ENCODE results near the gene ATP5MC3.

Gene ATP5MC3

GRCh38 chr2:175167792-175168563, 13.5 kb downstream of the ATP5MC3 start, which contains the start of gene ATF2:
ATF2 (minus strand) TSS chr2:175168203; CDS start chr2:175136443, 31,760 bp downstream.
- peak within 1 kb of the TSS; percentile 99 for H3K9ac ChIP-seq (ENCODE audit: low read length)
- H3K4me3 ChIP-seq (ENCODE audit: low read length), result peak within 1 kb of the TSS; percentile 100
- H3K9me3 ChIP-seq (ENCODE audit: control insufficient read depth, low read depth, low read length), result no peaks in the 10 kb centered on the region
- no peaks in the 10 kb centered on the region for H3K27me3 ChIP-seq (ENCODE audit: control insufficient read depth, insufficient read depth, low read length)
- H3K27ac ChIP-seq (ENCODE audit: low read length), result peak within 1 kb of the TSS; percentile 98
- H3K4me1 ChIP-seq (ENCODE audit: control insufficient read depth, low read depth, low read length), result peaks cover 9% of the 10 kb centered on the region
- H3K36me3 ChIP-seq (ENCODE audit: control insufficient read depth, low read depth, low read length), result peaks cover 2% of the 10 kb centered on the region

GRCh38 chr2:175167076-175167791, 14.3 kb downstream of the ATP5MC3 start:
- H3K4me1 ChIP-seq (ENCODE audit: control insufficient read depth, low read depth, low read length), result peaks cover 9% of the 10 kb centered on the region
- H3K9ac ChIP-seq (ENCODE audit: low read length), result peak overlapping the region; percentile 99
- no peaks in the 10 kb centered on the region for H3K27me3 ChIP-seq (ENCODE audit: control insufficient read depth, insufficient read depth, low read length)
- H3K9me3 ChIP-seq (ENCODE audit: control insufficient read depth, low read depth, low read length), result no peaks in the 10 kb centered on the region
- peak overlapping the region; percentile 100 for H3K4me3 ChIP-seq (ENCODE audit: low read length)
- peak overlapping the region; percentile 98 for H3K27ac ChIP-seq (ENCODE audit: low read length)
- peaks cover 1% of the 10 kb centered on the region for H3K36me3 ChIP-seq (ENCODE audit: control insufficient read depth, low read depth, low read length)

GRCh38 chr2:175166216-175166824, 15.2 kb downstream of the ATP5MC3 start:
- H3K27me3 ChIP-seq (ENCODE audit: control insufficient read depth, insufficient read depth, low read length), result no peaks in the 10 kb centered on the region
- peak overlapping the region; percentile 99 for H3K9ac ChIP-seq (ENCODE audit: low read length)
- H3K36me3 ChIP-seq (ENCODE audit: control insufficient read depth, low read depth, low read length), result no peaks in the 10 kb centered on the region
- no peaks in the 10 kb centered on the region for H3K9me3 ChIP-seq (ENCODE audit: control insufficient read depth, low read depth, low read length)
- H3K4me3 ChIP-seq (ENCODE audit: low read length), result peak overlapping the region; percentile 100
- H3K27ac ChIP-seq (ENCODE audit: low read length), result peak overlapping the region; percentile 98
- H3K4me1 ChIP-seq (ENCODE audit: control insufficient read depth, low read depth, low read length), result peaks cover 9% of the 10 kb centered on the region

GRCh38 chr2:175164235-175164634, 17.3 kb downstream of the ATP5MC3 start:
- H3K9me3 ChIP-seq (ENCODE audit: control insufficient read depth, low read depth, low read length), result no peaks in the 10 kb centered on the region
- H3K4me1 ChIP-seq (ENCODE audit: control insufficient read depth, low read depth, low read length), result peaks cover 9% of the 10 kb centered on the region
- H3K9ac ChIP-seq (ENCODE audit: low read length), result no peak overlapping the region
- H3K4me3 ChIP-seq (ENCODE audit: low read length), result no peak overlapping the region
- no peaks in the 10 kb centered on the region for H3K27me3 ChIP-seq (ENCODE audit: control insufficient read depth, insufficient read depth, low read length)
- H3K27ac ChIP-seq (ENCODE audit: low read length), result no peak overlapping the region
- H3K36me3 ChIP-seq (ENCODE audit: control insufficient read depth, low read depth, low read length), result no peaks in the 10 kb centered on the region

- no peak overlapping the region for H3K9ac ChIP-seq (ENCODE audit: low read length)
- H3K4me1 ChIP-seq (ENCODE audit: control insufficient read depth, low read depth, low read length), result no peaks in the 10 kb centered on the region
- no peaks in the 10 kb centered on the region for H3K36me3 ChIP-seq (ENCODE audit: control insufficient read depth, low read depth, low read length)
- H3K9me3 ChIP-seq (ENCODE audit: control insufficient read depth, low read depth, low read length), result no peaks in the 10 kb centered on the region
- no peaks in the 10 kb centered on the region for H3K27me3 ChIP-seq (ENCODE audit: control insufficient read depth, insufficient read depth, low read length)
- H3K27ac ChIP-seq (ENCODE audit: low read length), result no peak overlapping the region
- H3K4me3 ChIP-seq (ENCODE audit: low read length), result no peak overlapping the region
Measured at GRCh38 chr2:175158894-175159293, 22.6 kb downstream of the ATP5MC3 start.

- no peak overlapping the region for H3K27ac ChIP-seq (ENCODE audit: low read length)
- H3K9me3 ChIP-seq (ENCODE audit: control insufficient read depth, low read depth, low read length), result no peaks in the 10 kb centered on the region
Measured at GRCh38 chr2:175156534-175156933, 25.0 kb downstream of the ATP5MC3 start.

GRCh38 chr2:175154661-175155082, 26.8 kb downstream of the ATP5MC3 start:
- Histone ChIP-seq H3K4me1 (ENCODE audit: control insufficient read depth, low read depth, low read length) (peaks cover 4% of the 10 kb centered on the region), H3K9ac (ENCODE audit: low read length) (no peak overlapping the region), H3K9me3 (ENCODE audit: control insufficient read depth, low read depth, low read length) (no peaks in the 10 kb centered on the region), H3K27ac (ENCODE audit: low read length) (no peak overlapping the region), H3K4me3 (ENCODE audit: low read length) (no peak overlapping the region), H3K27me3 (ENCODE audit: control insufficient read depth, insufficient read depth, low read length) (no peaks in the 10 kb centered on the region), H3K36me3 (ENCODE audit: control insufficient read depth, low read depth, low read length) (peaks cover 2% of the 10 kb centered on the region)

More at GRCh38 chr2:175156534-175156933, 25.0 kb downstream of the ATP5MC3 start:
- Histone ChIP-seq H3K27me3 (ENCODE audit: control insufficient read depth, insufficient read depth, low read length) (no peaks in the 10 kb centered on the region), H3K4me1 (ENCODE audit: control insufficient read depth, low read depth, low read length) (peaks cover 4% of the 10 kb centered on the region), H3K4me3 (ENCODE audit: low read length) (no peak overlapping the region), H3K36me3 (ENCODE audit: control insufficient read depth, low read depth, low read length) (no peaks in the 10 kb centered on the region), H3K9ac (ENCODE audit: low read length) (no peak overlapping the region)

- no peak overlapping the region for H3K27ac ChIP-seq (ENCODE audit: low read length)
- no peaks in the 10 kb centered on the region for H3K9me3 ChIP-seq (ENCODE audit: control insufficient read depth, low read depth, low read length)
- no peaks in the 10 kb centered on the region for H3K27me3 ChIP-seq (ENCODE audit: control insufficient read depth, insufficient read depth, low read length)
- H3K4me3 ChIP-seq (ENCODE audit: low read length), result no peak overlapping the region
- no peak overlapping the region for H3K9ac ChIP-seq (ENCODE audit: low read length)
- H3K4me1 ChIP-seq (ENCODE audit: control insufficient read depth, low read depth, low read length), result peaks cover 4% of the 10 kb centered on the region
- H3K36me3 ChIP-seq (ENCODE audit: control insufficient read depth, low read depth, low read length), result peaks cover 2% of the 10 kb centered on the region
Measured at GRCh38 chr2:175152242-175152641, 29.3 kb downstream of the ATP5MC3 start.

- Histone ChIP-seq H3K4me3 (ENCODE audit: low read length) (no peak overlapping the region), H3K27ac (ENCODE audit: low read length) (no peak overlapping the region), H3K9ac (ENCODE audit: low read length) (no peak overlapping the region), H3K36me3 (ENCODE audit: control insufficient read depth, low read depth, low read length) (peaks cover 2% of the 10 kb centered on the region), H3K9me3 (ENCODE audit: control insufficient read depth, low read depth, low read length) (no peaks in the 10 kb centered on the region), H3K4me1 (ENCODE audit: control insufficient read depth, low read depth, low read length) (peaks cover 4% of the 10 kb centered on the region), H3K27me3 (ENCODE audit: control insufficient read depth, insufficient read depth, low read length) (no peaks in the 10 kb centered on the region)
Measured at GRCh38 chr2:175151791-175152190, 29.7 kb downstream of the ATP5MC3 start.

GRCh38 chr2:175147186-175147585, 34.3 kb downstream of the ATP5MC3 start:
- Histone ChIP-seq H3K4me3 (ENCODE audit: low read length) (no peak overlapping the region), H3K36me3 (ENCODE audit: control insufficient read depth, low read depth, low read length) (peaks cover 5% of the 10 kb centered on the region), H3K9ac (ENCODE audit: low read length) (no peak overlapping the region), H3K27me3 (ENCODE audit: control insufficient read depth, insufficient read depth, low read length) (no peaks in the 10 kb centered on the region), H3K27ac (ENCODE audit: low read length) (no peak overlapping the region), H3K9me3 (ENCODE audit: control insufficient read depth, low read depth, low read length) (no peaks in the 10 kb centered on the region), H3K4me1 (ENCODE audit: control insufficient read depth, low read depth, low read length) (no peaks in the 10 kb centered on the region)

GRCh38 chr2:175143678-175144077, 37.8 kb downstream of the ATP5MC3 start:
- Histone ChIP-seq H3K4me1 (ENCODE audit: control insufficient read depth, low read depth, low read length) (no peaks in the 10 kb centered on the region), H3K36me3 (ENCODE audit: control insufficient read depth, low read depth, low read length) (peaks cover 5% of the 10 kb centered on the region), H3K27ac (ENCODE audit: low read length) (no peak overlapping the region), H3K9ac (ENCODE audit: low read length) (no peak overlapping the region), H3K4me3 (ENCODE audit: low read length) (no peak overlapping the region), H3K9me3 (ENCODE audit: control insufficient read depth, low read depth, low read length) (no peaks in the 10 kb centered on the region), H3K27me3 (ENCODE audit: control insufficient read depth, insufficient read depth, low read length) (no peaks in the 10 kb centered on the region)
